LNCAP (cell line): Measurements from ENCODE around the gene COX6A2.

Experiments
- TF ChIP-seq, protein P1 (sequence below): fragments of 450-650 bp; IDR thresholded peaks from 2 replicates; pipeline ENCODE4 v1.5.1; 2017; ENCODE audit warnings: mild to moderate bottlenecking

The COX6A2 gene

GRCh38 chr16:31473264-31473984, 45.3 kb upstream of the COX6A2 start:
- TF ChIP-seq, protein P1, sequence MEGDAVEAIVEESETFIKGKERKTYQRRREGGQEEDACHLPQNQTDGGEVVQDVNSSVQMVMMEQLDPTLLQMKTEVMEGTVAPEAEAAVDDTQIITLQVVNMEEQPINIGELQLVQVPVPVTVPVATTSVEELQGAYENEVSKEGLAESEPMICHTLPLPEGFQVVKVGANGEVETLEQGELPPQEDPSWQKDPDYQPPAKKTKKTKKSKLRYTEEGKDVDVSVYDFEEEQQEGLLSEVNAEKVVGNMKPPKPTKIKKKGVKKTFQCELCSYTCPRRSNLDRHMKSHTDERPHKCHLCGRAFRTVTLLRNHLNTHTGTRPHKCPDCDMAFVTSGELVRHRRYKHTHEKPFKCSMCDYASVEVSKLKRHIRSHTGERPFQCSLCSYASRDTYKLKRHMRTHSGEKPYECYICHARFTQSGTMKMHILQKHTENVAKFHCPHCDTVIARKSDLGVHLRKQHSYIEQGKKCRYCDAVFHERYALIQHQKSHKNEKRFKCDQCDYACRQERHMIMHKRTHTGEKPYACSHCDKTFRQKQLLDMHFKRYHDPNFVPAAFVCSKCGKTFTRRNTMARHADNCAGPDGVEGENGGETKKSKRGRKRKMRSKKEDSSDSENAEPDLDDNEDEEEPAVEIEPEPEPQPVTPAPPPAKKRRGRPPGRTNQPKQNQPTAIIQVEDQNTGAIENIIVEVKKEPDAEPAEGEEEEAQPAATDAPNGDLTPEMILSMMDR: no peak

- TF ChIP-seq, protein P1: peak; percentile 16; the same call in 1 of the 2 replicates
Observed at GRCh38 chr16:31472709-31473203, 44.6 kb upstream of the COX6A2 start.

DNA sequence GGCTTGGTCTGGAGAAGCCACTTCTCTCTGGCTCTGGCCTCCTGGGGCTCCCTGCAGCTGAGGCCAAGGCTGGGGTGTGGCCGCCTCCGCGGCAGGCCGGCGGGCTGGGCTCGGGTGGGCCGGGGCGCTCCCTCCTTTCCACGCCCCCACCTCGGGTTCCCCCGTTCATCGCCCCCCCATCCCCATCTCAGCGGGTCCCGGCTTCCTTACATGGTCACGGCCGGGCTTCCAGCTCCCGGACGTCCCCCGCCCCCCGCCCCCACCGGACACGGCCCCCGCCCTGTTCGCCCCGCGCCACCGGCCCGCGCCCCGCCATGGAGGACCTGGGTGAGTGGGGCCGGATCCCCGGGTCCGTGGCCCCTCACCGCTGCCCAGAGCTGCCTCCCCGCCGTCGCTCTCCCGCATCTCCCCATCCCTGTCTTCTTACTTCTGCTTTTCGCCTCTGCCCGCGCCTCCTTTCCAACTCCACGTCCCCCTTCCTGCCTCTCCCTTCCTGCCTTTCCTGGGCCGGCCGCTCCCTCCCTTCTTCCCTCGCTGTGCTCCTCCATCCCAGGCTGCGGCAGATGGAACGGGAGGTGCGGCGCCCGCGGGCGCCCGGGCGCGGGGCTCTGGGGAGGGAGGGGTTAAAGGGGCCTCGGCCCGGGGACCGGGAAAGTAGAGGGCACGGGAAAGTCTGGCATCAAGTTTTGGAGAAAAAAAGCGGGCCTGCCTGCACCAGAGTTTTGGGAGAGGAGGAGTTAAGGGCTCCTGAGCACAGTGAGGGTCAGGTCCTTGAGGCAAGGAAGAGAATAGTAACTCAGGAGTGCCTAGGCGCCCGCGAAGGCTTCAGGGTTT, 43.9 kb upstream of the COX6A2 start, which contains the start of gene TGFB1I1:
Gene TGFB1I1, plus strand, starts transcription at position 278 of the 834 bp plus-strand sequence. Its CDS starts 37 bp downstream, at position 315.
- TF ChIP-seq, protein P1: no peak

- TF ChIP-seq, protein P1: no peak
Observed at GRCh38 chr16:31471241-31471874, 43.2 kb upstream of the COX6A2 start.

DNA sequence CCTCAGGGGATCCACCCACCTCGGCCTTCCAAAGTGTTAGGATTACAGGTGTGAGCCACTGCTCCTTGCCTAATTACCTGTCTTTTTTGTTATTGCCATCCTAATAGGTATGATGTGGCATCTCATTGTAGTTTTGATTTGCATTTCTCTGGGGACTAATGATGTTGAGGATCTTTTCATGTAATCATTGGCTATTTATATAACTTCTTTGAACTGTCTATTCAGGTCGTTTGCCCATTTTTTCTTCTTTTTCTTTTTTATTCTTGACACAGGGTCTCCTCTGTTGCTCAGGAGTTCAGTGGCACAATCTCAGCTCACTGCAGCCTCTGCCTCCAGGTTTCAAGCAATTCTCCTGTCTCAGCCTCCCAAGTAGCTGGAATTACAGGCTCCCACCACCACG, 42.5 kb upstream of the COX6A2 start:
- TF ChIP-seq, protein P1: no peak

GRCh38 chr16:31467858-31468257, 39.7 kb upstream of the COX6A2 start:
- TF ChIP-seq, protein P1: no peak

GRCh38 chr16:31467151-31467773, 39.1 kb upstream of the COX6A2 start:
- TF ChIP-seq, protein P1: no peak
